Measurements from ENCODE around the gene EXOC4. TPM values are rescaled to one million over a fixed set of nuclear protein-coding genes. Genes with fewer than 3 reads are reported as not detected.
A peak's percentile ranks its signal among the peaks of the same experiment; 100 is the strongest.

EXOC4 gene
- total and polyA plus RNA-seq, 2 donors (not counting 3 experiments of a cell fraction or from before 2014, with no cell fraction given) = 20.3 to 73.1 TPM

DNA sequence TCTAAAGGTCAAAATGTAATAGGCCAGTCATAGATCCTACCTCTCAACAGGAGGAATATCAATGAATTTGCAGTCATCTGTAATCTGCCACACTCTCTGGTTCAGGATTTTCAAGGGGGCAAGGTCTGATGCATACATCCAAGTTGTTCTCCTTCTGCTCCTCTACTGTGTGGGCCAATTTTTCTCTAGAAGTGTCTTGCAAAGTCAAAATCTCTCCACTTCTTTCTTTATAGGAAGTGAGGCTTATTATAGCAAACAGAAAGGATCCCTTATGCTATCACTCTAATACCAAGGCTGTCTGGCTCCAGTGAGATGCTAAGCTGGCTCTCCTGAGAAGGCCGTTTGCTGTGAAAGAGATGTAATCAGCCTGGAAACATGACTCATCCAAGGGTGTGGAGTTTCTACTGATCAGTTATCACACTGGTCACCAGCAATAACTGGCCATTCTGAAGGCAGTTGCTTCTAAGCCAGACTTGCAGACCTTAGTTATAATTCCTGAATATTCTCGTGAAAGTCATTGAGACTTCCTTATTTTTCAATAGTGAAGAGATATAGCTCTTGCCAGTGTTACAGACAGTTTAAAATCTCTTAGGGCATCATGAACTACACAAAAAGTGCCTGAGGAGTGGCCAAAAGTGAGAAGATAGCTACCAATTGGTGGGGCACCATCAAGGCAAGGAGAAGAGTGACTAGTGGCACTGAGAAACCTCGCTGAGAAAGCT, 831.0 kb downstream of the EXOC4 start:
- dilution Hi-C loops (cut with MboI; ENCODE audit: extremely low pct_ligation_motif_present, low sequenced_read_pairs) = no loop called here
- Histone ChIP-seq H3K36me3 (ENCODE audit: control insufficient read depth in 2 of 2, extremely low read depth in 1 of 2, insufficient read depth in 2 of 2, low read length in 2 of 2) (no peaks in the 10 kb centered on the region), H3K9ac (replicated peaks; ENCODE audit: extremely low read depth, insufficient read depth, low read length) (no peak overlapping the region), H3K9me1 (replicated peaks; ENCODE audit: control insufficient read depth, extremely low read depth, insufficient read depth, low read length) (no peaks in the 10 kb centered on the region), H2AFZ (ENCODE audit: low read depth, low read length) (no peak overlapping the region), H3K79me2 (ENCODE audit: control insufficient read depth, insufficient read depth, low read length) (no peaks in the 10 kb centered on the region), H3K27me3 (ENCODE audit: control insufficient read depth in 2 of 2, insufficient read depth in 2 of 2, low read length in 2 of 2) (no peaks in the 10 kb centered on the region), H3K9me3 (replicated peaks; ENCODE audit: control insufficient read depth, insufficient read depth, low read length) (no peaks in the 10 kb centered on the region), H3K27ac (ENCODE audit: insufficient read depth, low read depth, low read length) (no peak overlapping the region), H3K4me1 (ENCODE audit: control insufficient read depth, extremely low read depth, insufficient read depth, low read length) (no peaks in the 10 kb centered on the region), H3K4me3 (replicated peaks in 1 of 3; ENCODE audit: insufficient read depth in 1 of 3, low read depth in 1 of 3, low read length in 3 of 3) (no peak overlapping the region), H4K20me1 (replicated peaks; ENCODE audit: control insufficient read depth, extremely low read depth, insufficient read depth, low read length) (no peaks in the 10 kb centered on the region), H3K4me2 (ENCODE audit: insufficient read depth, low read length) (no peak overlapping the region)
- DNase-seq (ENCODE audit: low read depth, low spot score) = no peak
- BruUV-seq (replicated peaks) = no TSS peak
- ChIA-PET CTCF (no interaction called here), POLR2A (no interaction called here)
- FAIRE-seq = no peak
- no peak for TF ChIP-seq EZH2 (IDR thresholded peaks at IDR 0.05; ENCODE audit: borderline replicate concordance, low read depth, low read length, severe bottlenecking)
- no peak for TF ChIP-seq MYC (IDR thresholded peaks at IDR 0.05; ENCODE audit: low read depth, low read length)
- no peak for TF ChIP-seq POLR2A (IDR thresholded peaks at IDR 0.05; ENCODE audit: low read depth, low read length)
- TF ChIP-seq GATA2 (IDR thresholded peaks at IDR 0.05; ENCODE audit: insufficient read depth, insufficient read length, low read depth, low read length) = peak; percentile 46
- TF ChIP-seq POLR2AphosphoS5 (IDR thresholded peaks at IDR 0.05; ENCODE audit: insufficient read depth, low read depth, low read length) = no peak
- peak; percentile 18 for TF ChIP-seq FOS (IDR thresholded peaks at IDR 0.05; ENCODE audit: borderline replicate concordance, insufficient read depth, low read length)
- TF ChIP-seq, protein P1, sequence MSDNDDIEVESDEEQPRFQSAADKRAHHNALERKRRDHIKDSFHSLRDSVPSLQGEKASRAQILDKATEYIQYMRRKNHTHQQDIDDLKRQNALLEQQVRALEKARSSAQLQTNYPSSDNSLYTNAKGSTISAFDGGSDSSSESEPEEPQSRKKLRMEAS (IDR thresholded peaks at IDR 0.05; ENCODE audit: insufficient read depth, insufficient read length) = no peak
- TF ChIP-seq JUN (IDR thresholded peaks at IDR 0.05; ENCODE audit: borderline replicate concordance, insufficient read depth, insufficient read length, low read depth) = no peak
- no peak for TF ChIP-seq CTCF (IDR thresholded peaks at IDR 0.05; ENCODE audit: extremely low read depth in 1 of 2, insufficient read depth in 1 of 2, low read depth in 1 of 2, low read length in 2 of 2)
- intact Hi-C loops (cut with micrococcal nuclease) = no loop called here
